AG09309 (cell line): Measurements from ENCODE around the gene CABP1.
"Not testable (repeated sequence)": the region's sequence is repeated elsewhere in the genome, so short reads cannot be mapped to it uniquely, and the experiment has no call there.

ENCODE experiments used
- DNase-seq: peaks from one replicate; pipeline ENCODE4 v3.0.0-alpha.2; 2010; ENCODE audit warnings: low read depth
- H3K4me3 ChIP-seq: 2 replicates; pipeline ENCODE4 v1.5.1; 2011; ENCODE audit warnings: mild to moderate bottlenecking, low read depth, low read length, moderate library complexity; ENCODE audit not compliant: control insufficient read depth
- TF ChIP-seq, protein P1 (sequence below): IDR thresholded peaks from 2 replicates; pipeline ENCODE4 v1.5.1; 2011; ENCODE audit warnings: mild to moderate bottlenecking, low read depth, low read length, inconsistent platforms; ENCODE audit not compliant: insufficient read depth, control insufficient read depth; ENCODE audit errors: missing control alignments

CABP1 gene

DNA sequence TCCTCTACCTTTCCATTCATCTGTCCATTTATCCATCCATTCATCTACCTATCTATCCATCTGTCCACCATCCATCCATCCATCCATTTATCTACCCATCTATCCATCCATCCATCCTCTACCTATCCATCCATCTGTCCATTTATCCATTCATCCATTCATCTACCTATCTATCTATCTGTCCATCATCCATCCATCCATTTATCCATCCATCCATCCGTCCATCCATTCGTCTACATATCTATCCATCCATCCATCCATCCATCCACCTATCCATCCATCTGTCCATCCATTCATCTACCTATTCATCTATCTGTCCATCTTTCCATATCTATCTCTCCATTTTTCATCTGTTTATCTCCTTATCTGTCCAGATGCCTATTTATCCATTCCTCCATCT, 21.0 kb downstream of the CABP1 start:
- TF ChIP-seq, protein P1, sequence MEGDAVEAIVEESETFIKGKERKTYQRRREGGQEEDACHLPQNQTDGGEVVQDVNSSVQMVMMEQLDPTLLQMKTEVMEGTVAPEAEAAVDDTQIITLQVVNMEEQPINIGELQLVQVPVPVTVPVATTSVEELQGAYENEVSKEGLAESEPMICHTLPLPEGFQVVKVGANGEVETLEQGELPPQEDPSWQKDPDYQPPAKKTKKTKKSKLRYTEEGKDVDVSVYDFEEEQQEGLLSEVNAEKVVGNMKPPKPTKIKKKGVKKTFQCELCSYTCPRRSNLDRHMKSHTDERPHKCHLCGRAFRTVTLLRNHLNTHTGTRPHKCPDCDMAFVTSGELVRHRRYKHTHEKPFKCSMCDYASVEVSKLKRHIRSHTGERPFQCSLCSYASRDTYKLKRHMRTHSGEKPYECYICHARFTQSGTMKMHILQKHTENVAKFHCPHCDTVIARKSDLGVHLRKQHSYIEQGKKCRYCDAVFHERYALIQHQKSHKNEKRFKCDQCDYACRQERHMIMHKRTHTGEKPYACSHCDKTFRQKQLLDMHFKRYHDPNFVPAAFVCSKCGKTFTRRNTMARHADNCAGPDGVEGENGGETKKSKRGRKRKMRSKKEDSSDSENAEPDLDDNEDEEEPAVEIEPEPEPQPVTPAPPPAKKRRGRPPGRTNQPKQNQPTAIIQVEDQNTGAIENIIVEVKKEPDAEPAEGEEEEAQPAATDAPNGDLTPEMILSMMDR: no peak
- H3K4me3 ChIP-seq: no peak overlapping the region

GRCh38 chr12:120662879-120663278, 22.5 kb downstream of the CABP1 start:
- TF ChIP-seq, protein P1: no peak
- H3K4me3 ChIP-seq: no peak overlapping the region
- DNase-seq: no peak

More for the DNA sequence above, 21.0 kb downstream of the CABP1 start:
- DNase-seq: no peak

- DNase-seq: no peak
- TF ChIP-seq, protein P1: no peak
- H3K4me3 ChIP-seq: no peak overlapping the region
These were observed 23.3 kb downstream of the CABP1 start for GRCh38 chr12:120663741-120664140.

GRCh38 chr12:120666571-120667390, 26.4 kb downstream of the CABP1 start:
- no peak for DNase-seq
- no peak overlapping the region for H3K4me3 ChIP-seq
- TF ChIP-seq, protein P1: no peak

DNA sequence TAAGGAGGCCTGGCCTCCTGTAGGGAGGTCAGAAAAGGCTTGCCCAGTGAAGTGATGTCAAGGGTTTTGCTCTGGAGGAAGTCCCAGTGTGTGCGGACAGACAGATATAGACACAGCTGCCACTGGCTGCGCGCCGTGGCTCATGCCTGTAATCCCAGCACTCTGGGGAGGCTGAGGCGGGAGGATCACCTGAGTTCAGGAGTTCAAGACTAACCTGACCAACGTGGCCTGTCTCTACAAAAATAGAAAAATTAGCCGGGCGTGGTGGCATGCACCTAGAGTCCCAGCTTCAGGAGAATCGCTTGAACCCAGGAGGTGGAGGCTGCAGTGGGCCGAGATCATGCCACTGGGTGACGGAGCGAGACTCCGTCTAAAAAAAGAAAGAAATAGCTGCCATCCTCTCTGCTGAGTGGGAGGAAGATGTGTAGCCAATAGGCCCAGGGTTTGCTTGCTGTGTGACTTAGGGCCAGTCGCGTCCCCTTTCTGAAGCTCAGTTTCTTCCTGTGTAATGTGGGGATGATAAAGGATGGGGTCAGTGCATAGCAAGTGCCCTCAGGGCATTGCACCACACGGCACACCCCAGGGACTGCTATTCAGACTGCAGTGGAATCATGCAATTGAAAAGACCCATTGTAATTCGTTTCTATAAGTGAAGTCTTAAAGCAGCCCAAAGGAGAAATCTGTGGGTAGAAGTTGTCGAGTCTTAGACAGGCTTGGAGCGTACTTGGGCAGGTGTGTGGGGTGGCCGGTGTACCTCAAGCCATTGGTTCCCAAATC, 27.9 kb downstream of the CABP1 start:
- TF ChIP-seq, protein P1: no peak
- no peak overlapping the region for H3K4me3 ChIP-seq
- no peak for DNase-seq

DNA sequence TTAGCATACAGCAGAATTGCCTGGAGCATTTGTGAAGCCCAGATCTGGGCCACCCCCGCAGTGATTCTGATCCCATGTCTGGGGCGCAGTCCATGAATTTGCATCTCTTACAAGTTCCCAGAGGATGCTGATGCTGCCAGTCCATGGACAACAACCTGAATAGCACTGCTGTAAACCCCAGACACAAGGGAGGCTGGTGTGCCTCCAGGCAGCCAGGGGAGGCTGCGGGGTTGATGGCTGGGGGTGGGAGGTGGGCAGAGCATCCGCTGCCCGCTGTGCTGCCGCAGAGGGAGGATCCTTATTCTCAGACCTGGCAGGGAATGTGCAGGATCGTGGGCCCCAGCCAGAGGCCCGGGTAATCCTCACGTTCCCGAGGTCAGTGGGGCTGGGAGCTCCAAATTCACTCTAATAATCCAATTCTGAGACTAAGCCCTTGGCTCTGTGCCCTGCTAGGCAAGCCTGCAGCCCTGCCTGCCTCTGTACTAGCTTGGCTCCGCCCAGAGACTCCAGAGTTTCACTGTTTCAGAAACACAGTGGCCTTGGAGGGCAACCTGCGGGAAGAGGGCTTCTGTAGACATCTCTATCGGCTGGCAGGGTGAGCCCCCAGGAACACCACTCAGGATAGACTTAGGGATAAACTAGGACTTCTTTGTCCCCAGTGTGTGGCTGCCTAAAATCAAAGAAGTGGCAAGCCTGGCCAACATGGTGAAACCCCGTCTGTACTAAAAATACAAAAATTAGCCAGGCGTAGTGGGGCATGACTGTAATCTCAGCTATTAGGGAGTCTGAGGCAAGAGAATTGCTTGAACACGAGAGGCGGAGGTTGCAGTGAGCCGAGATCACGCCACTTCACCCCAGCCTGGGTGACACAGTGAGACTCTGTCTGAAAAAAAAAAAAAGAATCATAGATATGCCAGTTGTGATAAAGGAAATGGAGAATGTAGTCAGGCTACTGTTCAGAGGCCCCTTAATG, 28.7 kb downstream of the CABP1 start:
- TF ChIP-seq, protein P1: no peak
- DNase-seq: no peak
- H3K4me3 ChIP-seq: no peak overlapping the region

DNA sequence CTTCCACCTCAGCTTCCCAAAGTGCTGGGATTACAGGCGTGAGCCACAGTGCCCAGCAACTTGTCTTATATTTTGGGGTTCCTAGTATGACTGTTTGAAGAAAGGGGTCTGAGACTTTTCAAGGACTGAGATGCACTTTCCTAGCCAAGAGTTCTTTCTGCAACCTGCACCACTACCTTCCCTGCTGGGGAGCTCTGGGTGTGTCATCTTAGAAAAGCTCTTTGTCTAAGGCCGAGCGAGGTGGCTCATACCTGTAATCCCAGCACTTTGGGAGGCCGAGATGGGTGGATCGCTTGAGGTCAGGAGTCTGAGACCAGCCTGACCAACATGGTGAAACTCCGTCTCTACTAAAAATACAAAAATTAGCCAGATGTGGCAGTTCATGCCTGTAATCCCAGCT, 29.8 kb downstream of the CABP1 start:
- not testable (repeated sequence) for H3K4me3 ChIP-seq, DNase-seq
